Activated CD4-positive, alpha-beta T cell treated with anti-CD3 and anti-CD28 coated beads, Interleukin-2, Interleukin-4, amounts not matched to agents 100 ng/mL and 50 ng/mL, durations not matched to agents 16 hours and 8 hours (primary cell): ENCODE measurements around the gene NRSN2.
"Not testable (repeated sequence)": the region's sequence is repeated elsewhere in the genome, so short reads cannot be mapped to it uniquely, and the experiment has no call there.

Source experiments
- DNase-seq: peaks from one replicate; pipeline ENCODE4 v3.0.0-alpha.2; 2020; ENCODE audit warnings: low spot score

The NRSN2 gene

GRCh38 chr20:354298-354977 is 7.5 kb downstream of the NRSN2 start:
- DNase-seq, result peak; percentile 86

GRCh38 chr20:356154-356553 is 9.2 kb downstream of the NRSN2 start:
- not testable (repeated sequence) for DNase-seq

GRCh38 chr20:356745-357144 is 9.8 kb downstream of the NRSN2 start:
- no peak for DNase-seq

- no peak for DNase-seq
Measured at GRCh38 chr20:358891-359555, 12.1 kb downstream of the NRSN2 start.

GRCh38 chr20:361561-361960 is 14.7 kb downstream of the NRSN2 start:
- no peak for DNase-seq

GRCh38 chr20:362271-363254 is 15.7 kb downstream of the NRSN2 start:
- DNase-seq, result peak; percentile 36

GRCh38 chr20:363319-364078 is 16.6 kb downstream of the NRSN2 start:
- no peak for DNase-seq

GRCh38 chr20:364905-365794 is 18.2 kb downstream of the NRSN2 start:
- peak; percentile 60 for DNase-seq

- no peak for DNase-seq
Measured at GRCh38 chr20:366041-366718, 19.3 kb downstream of the NRSN2 start.

- DNase-seq, result no peak
Measured at GRCh38 chr20:366719-367485, 20.0 kb downstream of the NRSN2 start.

- DNase-seq, result no peak
Measured at GRCh38 chr20:367486-367887, 20.6 kb downstream of the NRSN2 start.

GRCh38 chr20:368915-369314 is 22.0 kb downstream of the NRSN2 start:
- no peak for DNase-seq

- DNase-seq, result no peak
Measured at GRCh38 chr20:370151-370600, 23.3 kb downstream of the NRSN2 start.

- DNase-seq, result no peak
Measured at GRCh38 chr20:370977-371754, 24.3 kb downstream of the NRSN2 start.

GRCh38 chr20:371755-372542 is 25.0 kb downstream of the NRSN2 start:
- no peak for DNase-seq

GRCh38 chr20:372543-373082 is 25.7 kb downstream of the NRSN2 start:
- DNase-seq, result not testable (repeated sequence)

- no peak for DNase-seq
Measured at GRCh38 chr20:373171-373890, 26.4 kb downstream of the NRSN2 start.
